Loucy (cell line): ENCODE measurements around the gene AKR1C3.

Experiments
- H2AFZ ChIP-seq: fragments of 200-600 bp; sonication (generic); 2 replicates; pipeline ENCODE4 v1.6.0; 2016; ENCODE audit warnings: antibody characterized with exemption, mild to moderate bottlenecking, low read length, moderate library complexity
- H3F3A ChIP-seq: fragments of 200-600 bp; 2 replicates; pipeline ENCODE4 v1.6.0; 2016; ENCODE audit warnings: antibody characterized with exemption, low read depth, mild to moderate bottlenecking
- H3K27me3 ChIP-seq: fragments of 200-600 bp; sonication (generic); 2 replicates; pipeline ENCODE4 v1.6.1; 2014; ENCODE audit warnings: low read length, mild to moderate bottlenecking; ENCODE audit not compliant: insufficient read depth, poor library complexity, severe bottlenecking
- H3K36me3 ChIP-seq: fragments of 200-600 bp; sonication (generic); 2 replicates; pipeline ENCODE4 v1.6.1; 2016; ENCODE audit warnings: low read length; ENCODE audit not compliant: insufficient read depth
- H3K4me1 ChIP-seq: fragments of 200-600 bp; sonication (generic); 2 replicates; pipeline ENCODE4 v1.5.1; 2014; ENCODE audit warnings: low read length, mild to moderate bottlenecking; ENCODE audit not compliant: insufficient read depth, poor library complexity, severe bottlenecking
- H3K4me2 ChIP-seq: fragments of 200-600 bp; sonication (generic); 2 replicates; pipeline ENCODE4 v1.6.0; 2014; ENCODE audit warnings: antibody characterized with exemption, low read length, low read depth, mild to moderate bottlenecking; ENCODE audit not compliant: poor library complexity, severe bottlenecking
- H3K4me3 ChIP-seq: fragments of 200-600 bp; sonication (generic); 2 replicates; pipeline ENCODE4 v1.5.1; 2014; ENCODE audit warnings: low read length, mild to moderate bottlenecking, mixed read lengths; ENCODE audit not compliant: poor library complexity, severe bottlenecking
- H3K79me2 ChIP-seq: fragments of 200-600 bp; sonication (generic); 2 replicates; pipeline ENCODE4 v1.6.1; 2014; ENCODE audit warnings: low read length; ENCODE audit not compliant: insufficient read depth
- H3K9ac ChIP-seq: fragments of 200-600 bp; sonication (generic); 2 replicates; pipeline ENCODE4 v1.6.0; 2014; ENCODE audit warnings: mild to moderate bottlenecking, low read depth, low read length, moderate library complexity; ENCODE audit not compliant: poor library complexity, severe bottlenecking
- H3K9me2 ChIP-seq: fragments of 200-600 bp; sonication (generic); replicated peaks from 2 replicates; pipeline ENCODE4 v1.6.1; 2016; ENCODE audit warnings: low read depth, low read length, mixed read lengths
- H3K9me3 ChIP-seq: fragments of 200-600 bp; sonication (generic); 2 replicates; pipeline ENCODE4 v1.6.1; 2014; ENCODE audit warnings: mild to moderate bottlenecking, antibody characterized with exemption, low read length, low read depth; ENCODE audit not compliant: insufficient read depth
- H4K20me1 ChIP-seq: fragments of 200-600 bp; sonication (generic); 2 replicates; pipeline ENCODE4 v1.6.0; 2014; ENCODE audit warnings: antibody characterized with exemption, low read length, mild to moderate bottlenecking; ENCODE audit not compliant: insufficient read depth, poor library complexity, severe bottlenecking
- CTCF ChIP-seq: fragments of 200-600 bp; sonication (generic); conservative IDR thresholded peaks from 2 replicates; pipeline ENCODE4 v1.5.1; 2014; ENCODE audit warnings: mild to moderate bottlenecking, antibody characterized with exemption, low read length
- EZH2phosphoT487 ChIP-seq: fragments of 200-600 bp; IDR thresholded peaks from 2 replicates; pipeline ENCODE4 v1.6.1; 2018; ENCODE audit warnings: antibody characterized with exemption, mild to moderate bottlenecking, moderate library complexity, borderline replicate concordance

Gene AKR1C3

GRCh38 chr10:5147255-5147980, 53.2 kb downstream of the AKR1C3 start:
- Histone ChIP-seq H2AFZ (no peak overlapping the region), H3K79me2 (no peaks in the 10 kb centered on the region), H3K27me3 (no peaks in the 10 kb centered on the region), H4K20me1 (no peaks in the 10 kb centered on the region), H3K9me2 (no peaks in the 10 kb centered on the region), H3K4me2 (no peak overlapping the region), H3K36me3 (no peaks in the 10 kb centered on the region), H3F3A (no peaks in the 10 kb centered on the region), H3K4me1 (no peaks in the 10 kb centered on the region), H3K9ac (no peak overlapping the region), H3K9me3 (peaks cover 7% of the 10 kb centered on the region; the same call in 1 of the 2 replicates), H3K4me3 (no peak overlapping the region)
- TF ChIP-seq CTCF, result no peak
- no peak for TF ChIP-seq EZH2phosphoT487

- Histone ChIP-seq H3K36me3 (no peaks in the 10 kb centered on the region), H4K20me1 (no peaks in the 10 kb centered on the region), H3K4me1 (no peaks in the 10 kb centered on the region), H3K4me3 (no peak overlapping the region), H2AFZ (no peak overlapping the region), H3F3A (no peaks in the 10 kb centered on the region), H3K9me3 (peaks cover 7% of the 10 kb centered on the region; the same call in 1 of the 2 replicates), H3K79me2 (no peaks in the 10 kb centered on the region), H3K9me2 (no peaks in the 10 kb centered on the region), H3K9ac (no peak overlapping the region), H3K27me3 (no peaks in the 10 kb centered on the region), H3K4me2 (no peak overlapping the region)
- TF ChIP-seq CTCF, result no peak
- no peak for TF ChIP-seq EZH2phosphoT487
Measured at GRCh38 chr10:5147981-5148677, 53.9 kb downstream of the AKR1C3 start.

GRCh38 chr10:5148678-5149032, 54.4 kb downstream of the AKR1C3 start:
- H3K36me3 ChIP-seq, result no peaks in the 10 kb centered on the region
- H3K79me2 ChIP-seq, result no peaks in the 10 kb centered on the region
- peaks cover 7% of the 10 kb centered on the region; the same call in 1 of the 2 replicates for H3K9me3 ChIP-seq
- no peaks in the 10 kb centered on the region for H3F3A ChIP-seq
- no peaks in the 10 kb centered on the region for H3K4me1 ChIP-seq
- no peaks in the 10 kb centered on the region for H3K9me2 ChIP-seq
- no peak for TF ChIP-seq EZH2phosphoT487
- TF ChIP-seq CTCF, result no peak
- H3K27me3 ChIP-seq, result no peaks in the 10 kb centered on the region
- no peak overlapping the region for H3K4me3 ChIP-seq
- no peak overlapping the region for H3K9ac ChIP-seq
- no peaks in the 10 kb centered on the region for H4K20me1 ChIP-seq
- H2AFZ ChIP-seq, result no peak overlapping the region
- H3K4me2 ChIP-seq, result no peak overlapping the region
